Neural cell (in vitro differentiated cells): ENCODE results near the gene TAB2. TPM values are rescaled to one million over a fixed set of nuclear protein-coding genes. Genes with fewer than 3 reads are reported as not detected.

Experiments used
- H2AFZ ChIP-seq: fragments of 200-600, 300-800 bp; sonication (generic), shearing (Covaris generic); 2 replicates; pipeline ENCODE4 v1.6.0; 2014; ENCODE audit warnings: low read depth, mild to moderate bottlenecking, antibody characterized with exemption, low read length, moderate library complexity
- H3F3A ChIP-seq: fragments of 200-600 bp; shearing (Covaris generic); 2 replicates; pipeline ENCODE4 v1.6.1; 2016; ENCODE audit warnings: mild to moderate bottlenecking, moderate library complexity, mixed read lengths, antibody characterized with exemption, low read length; ENCODE audit not compliant: insufficient read depth, poor library complexity, severe bottlenecking
- H3K27ac ChIP-seq: fragments of 200-600, 300-800 bp; sonication (generic), shearing (Covaris generic); 2 replicates; pipeline ENCODE4 v1.5.1; 2014; ENCODE audit warnings: mild to moderate bottlenecking, low read length, moderate library complexity
- H3K27me3 ChIP-seq: fragments of 300-800, 200-600 bp; sonication (generic), shearing (Covaris generic); 2 replicates; pipeline ENCODE4 v1.6.0; 2014; ENCODE audit warnings: mild to moderate bottlenecking, low read depth, low read length, moderate library complexity; ENCODE audit not compliant: insufficient read depth
- H3K36me3 ChIP-seq: fragments of 300-800, 200-600 bp; sonication (generic), shearing (Covaris generic); 2 replicates; pipeline ENCODE4 v1.5.1; 2014; ENCODE audit warnings: mild to moderate bottlenecking, antibody characterized with exemption, low read length, moderate library complexity; ENCODE audit not compliant: insufficient read depth
- H3K4me2 ChIP-seq: fragments of 300-800, 200-600 bp; sonication (generic), shearing (Covaris generic); 2 replicates; pipeline ENCODE4 v1.6.0; 2014; ENCODE audit warnings: mild to moderate bottlenecking, low read length
- H3K4me3 ChIP-seq: fragments of 300-800, 200-600 bp; sonication (generic), shearing (Covaris generic); 2 replicates; pipeline ENCODE4 v1.5.1; 2014; ENCODE audit warnings: mild to moderate bottlenecking, low read length, moderate library complexity
- H3K79me2 ChIP-seq: fragments of 200-600 bp; shearing (Covaris generic); replicated peaks from 2 replicates; pipeline ENCODE4 v1.6.0; 2014; ENCODE audit warnings: mild to moderate bottlenecking, low read length, moderate library complexity; ENCODE audit not compliant: insufficient read depth
- H3K9ac ChIP-seq: fragments of 300-800, 200-600 bp; sonication (generic), shearing (Covaris generic); 2 replicates; pipeline ENCODE4 v1.6.1; 2016; ENCODE audit warnings: mild to moderate bottlenecking, low read length, mixed read lengths
- H3K9me2 ChIP-seq: fragments of 200-600 bp; shearing (Covaris generic); 2 replicates; pipeline ENCODE4 v1.6.1; 2016; ENCODE audit warnings: mild to moderate bottlenecking, low read length, mixed read lengths; ENCODE audit not compliant: insufficient read depth
- H3K9me3 ChIP-seq: fragments of 200-600, 300-800 bp; sonication (generic), shearing (Covaris generic); 2 replicates; pipeline ENCODE4 v1.6.1; 2016; ENCODE audit warnings: mild to moderate bottlenecking, mixed run types, low read length, moderate library complexity, mixed read lengths
- H4K20me1 ChIP-seq: fragments of 200-600 bp; shearing (Covaris generic); 2 replicates; pipeline ENCODE4 v1.6.1; 2016; ENCODE audit warnings: mild to moderate bottlenecking, mixed run types; ENCODE audit not compliant: insufficient read depth
- EP300 ChIP-seq: fragments of 450-650 bp; conservative IDR thresholded peaks from 2 replicates; pipeline ENCODE4 v1.6.1; 2014; ENCODE audit warnings: antibody characterized with exemption, mild to moderate bottlenecking, moderate library complexity; ENCODE audit not compliant: poor library complexity, severe bottlenecking
- EZH2 ChIP-seq: fragments of 200-600, 300-800 bp; shearing (Covaris generic), sonication (generic); IDR thresholded peaks from 2 replicates; pipeline ENCODE4 v1.6.1; 2014; ENCODE audit warnings: antibody characterized with exemption, low read length, borderline replicate concordance, mild to moderate bottlenecking; ENCODE audit not compliant: insufficient read depth, poor library complexity, severe bottlenecking
- MXI1 ChIP-seq: fragments of 450-650 bp; conservative IDR thresholded peaks from 2 replicates; pipeline ENCODE4 v1.6.1; 2014; ENCODE audit warnings: antibody characterized with exemption, mild to moderate bottlenecking; ENCODE audit not compliant: poor library complexity, severe bottlenecking
- POLR2AphosphoS5 ChIP-seq: IDR thresholded peaks from 2 replicates; pipeline ENCODE4 v1.6.1; 2012
- RAD21 ChIP-seq: fragments of 450-650 bp; conservative IDR thresholded peaks from 2 replicates; pipeline ENCODE4 v1.6.1; 2014; ENCODE audit warnings: antibody characterized with exemption, mild to moderate bottlenecking, moderate library complexity
- SMC3 ChIP-seq: fragments of 450-650 bp; conservative IDR thresholded peaks from 2 replicates; pipeline ENCODE4 v1.6.1; 2014; ENCODE audit warnings: antibody characterized with exemption, mild to moderate bottlenecking, moderate library complexity; ENCODE audit not compliant: poor library complexity
- TAF1 ChIP-seq: IDR thresholded peaks from 2 replicates; pipeline ENCODE4 v1.6.1; 2012; ENCODE audit warnings: low read depth
- polyA plus RNA-seq: library from polyadenylated mRNA; depleted of rRNA; stranded (reverse); fragments of >200 nt; gene quantifications from 2 replicates; pipeline ENCODE4 v1.2.3, GENCODE V29; 2014
- TF ChIP-seq, protein P1 (sequence below): IDR thresholded peaks from 2 replicates; pipeline ENCODE4 v1.6.1; 2012; ENCODE audit warnings: borderline replicate concordance
- TF ChIP-seq, protein P2 (sequence below): fragments of 450-650 bp; IDR thresholded peaks from 2 replicates; pipeline ENCODE4 v1.5.1; 2014; ENCODE audit warnings: antibody characterized with exemption, mild to moderate bottlenecking, moderate library complexity; ENCODE audit not compliant: poor library complexity, severe bottlenecking

The TAB2 gene
- polyA plus RNA-seq, 1 donor from 2014 or later, result 27.6 TPM

DNA sequence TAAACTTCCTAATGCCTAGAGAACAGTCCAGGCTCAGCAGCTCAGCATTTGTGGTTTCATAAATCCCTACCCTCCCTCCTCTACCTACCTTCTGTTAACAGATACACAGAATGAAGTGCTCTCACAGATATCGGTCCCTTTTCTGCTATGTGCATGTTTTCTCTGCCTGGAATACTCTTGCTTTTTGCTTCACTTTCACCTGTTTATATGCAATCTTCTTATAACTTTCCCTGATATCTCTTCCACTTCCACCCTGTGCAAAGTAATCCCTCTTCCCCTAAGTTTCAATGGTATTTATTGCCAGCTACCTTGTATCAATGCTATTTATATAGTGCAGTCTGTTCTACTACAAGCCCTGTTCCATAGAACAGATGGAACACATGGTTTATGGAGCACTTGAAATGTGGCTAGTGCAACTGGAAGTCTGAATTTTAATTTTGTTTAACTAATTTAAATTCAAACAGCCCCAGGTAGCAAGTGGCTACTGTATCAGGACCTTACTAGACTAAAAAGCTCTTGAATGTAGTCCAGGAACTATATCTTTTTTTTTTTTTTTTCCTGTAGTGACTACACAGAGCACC is 3.1 kb upstream of the TAB2 start:
- H3K9ac ChIP-seq, result no peak overlapping the region
- H3K79me2 ChIP-seq, result peaks cover 11% of the 10 kb centered on the region
- no peak overlapping the region for H2AFZ ChIP-seq
- peaks cover 5% of the 10 kb centered on the region for H3F3A ChIP-seq
- no peak for TF ChIP-seq EP300
- no peak for TF ChIP-seq RAD21
- TF ChIP-seq TAF1, result no peak
- TF ChIP-seq, protein P1, sequence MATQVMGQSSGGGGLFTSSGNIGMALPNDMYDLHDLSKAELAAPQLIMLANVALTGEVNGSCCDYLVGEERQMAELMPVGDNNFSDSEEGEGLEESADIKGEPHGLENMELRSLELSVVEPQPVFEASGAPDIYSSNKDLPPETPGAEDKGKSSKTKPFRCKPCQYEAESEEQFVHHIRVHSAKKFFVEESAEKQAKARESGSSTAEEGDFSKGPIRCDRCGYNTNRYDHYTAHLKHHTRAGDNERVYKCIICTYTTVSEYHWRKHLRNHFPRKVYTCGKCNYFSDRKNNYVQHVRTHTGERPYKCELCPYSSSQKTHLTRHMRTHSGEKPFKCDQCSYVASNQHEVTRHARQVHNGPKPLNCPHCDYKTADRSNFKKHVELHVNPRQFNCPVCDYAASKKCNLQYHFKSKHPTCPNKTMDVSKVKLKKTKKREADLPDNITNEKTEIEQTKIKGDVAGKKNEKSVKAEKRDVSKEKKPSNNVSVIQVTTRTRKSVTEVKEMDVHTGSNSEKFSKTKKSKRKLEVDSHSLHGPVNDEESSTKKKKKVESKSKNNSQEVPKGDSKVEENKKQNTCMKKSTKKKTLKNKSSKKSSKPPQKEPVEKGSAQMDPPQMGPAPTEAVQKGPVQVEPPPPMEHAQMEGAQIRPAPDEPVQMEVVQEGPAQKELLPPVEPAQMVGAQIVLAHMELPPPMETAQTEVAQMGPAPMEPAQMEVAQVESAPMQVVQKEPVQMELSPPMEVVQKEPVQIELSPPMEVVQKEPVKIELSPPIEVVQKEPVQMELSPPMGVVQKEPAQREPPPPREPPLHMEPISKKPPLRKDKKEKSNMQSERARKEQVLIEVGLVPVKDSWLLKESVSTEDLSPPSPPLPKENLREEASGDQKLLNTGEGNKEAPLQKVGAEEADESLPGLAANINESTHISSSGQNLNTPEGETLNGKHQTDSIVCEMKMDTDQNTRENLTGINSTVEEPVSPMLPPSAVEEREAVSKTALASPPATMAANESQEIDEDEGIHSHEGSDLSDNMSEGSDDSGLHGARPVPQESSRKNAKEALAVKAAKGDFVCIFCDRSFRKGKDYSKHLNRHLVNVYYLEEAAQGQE, result no peak
- no peak overlapping the region for H3K4me2 ChIP-seq
- H3K27me3 ChIP-seq, result no peaks in the 10 kb centered on the region
- no peaks in the 10 kb centered on the region for H3K9me2 ChIP-seq
- no peaks in the 10 kb centered on the region for H3K36me3 ChIP-seq
- peaks cover 2% of the 10 kb centered on the region for H4K20me1 ChIP-seq
- no peak overlapping the region for H3K27ac ChIP-seq
- no peaks in the 10 kb centered on the region for H3K9me3 ChIP-seq
- H3K4me3 ChIP-seq, result no peak overlapping the region

DNA sequence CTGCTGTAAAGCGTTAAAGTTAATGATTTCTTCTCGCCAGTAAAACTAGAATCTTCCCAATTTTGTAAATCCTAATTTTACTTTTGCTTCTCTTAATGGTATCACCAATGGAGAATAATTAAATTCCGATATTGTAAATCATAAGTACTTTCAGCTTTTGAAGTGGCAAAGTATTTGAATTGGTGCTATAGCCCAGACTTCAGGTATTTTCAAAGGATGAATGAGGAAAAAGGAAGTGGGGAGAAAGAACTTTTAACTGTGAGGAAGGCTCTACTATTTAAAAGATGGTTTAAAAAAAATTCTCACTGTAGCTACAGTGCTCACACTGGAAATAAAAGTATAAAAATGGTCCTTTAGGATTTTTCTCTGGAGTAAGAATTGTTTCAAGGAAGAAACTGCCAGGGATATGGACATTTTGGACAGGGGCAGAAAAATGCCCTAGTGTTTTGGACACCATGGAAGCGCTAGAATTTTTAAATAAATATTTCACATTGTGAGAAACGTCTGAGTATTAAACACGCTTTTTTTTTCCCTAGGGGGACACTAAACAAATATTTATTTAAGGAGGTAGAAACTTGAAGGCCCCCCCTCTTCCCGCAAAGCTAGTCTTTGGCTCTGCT is 1.3 kb upstream of the TAB2 start:
- no peaks in the 10 kb centered on the region for H3K9me2 ChIP-seq
- H4K20me1 ChIP-seq, result peaks cover 2% of the 10 kb centered on the region
- peak overlapping the region; percentile 91 for H3K27ac ChIP-seq
- peak overlapping the region; percentile 69 for H3K4me2 ChIP-seq
- H3K9me3 ChIP-seq, result no peaks in the 10 kb centered on the region
- TF ChIP-seq, protein P1, result no peak
- TF ChIP-seq TAF1, result no peak
- TF ChIP-seq, protein P2, sequence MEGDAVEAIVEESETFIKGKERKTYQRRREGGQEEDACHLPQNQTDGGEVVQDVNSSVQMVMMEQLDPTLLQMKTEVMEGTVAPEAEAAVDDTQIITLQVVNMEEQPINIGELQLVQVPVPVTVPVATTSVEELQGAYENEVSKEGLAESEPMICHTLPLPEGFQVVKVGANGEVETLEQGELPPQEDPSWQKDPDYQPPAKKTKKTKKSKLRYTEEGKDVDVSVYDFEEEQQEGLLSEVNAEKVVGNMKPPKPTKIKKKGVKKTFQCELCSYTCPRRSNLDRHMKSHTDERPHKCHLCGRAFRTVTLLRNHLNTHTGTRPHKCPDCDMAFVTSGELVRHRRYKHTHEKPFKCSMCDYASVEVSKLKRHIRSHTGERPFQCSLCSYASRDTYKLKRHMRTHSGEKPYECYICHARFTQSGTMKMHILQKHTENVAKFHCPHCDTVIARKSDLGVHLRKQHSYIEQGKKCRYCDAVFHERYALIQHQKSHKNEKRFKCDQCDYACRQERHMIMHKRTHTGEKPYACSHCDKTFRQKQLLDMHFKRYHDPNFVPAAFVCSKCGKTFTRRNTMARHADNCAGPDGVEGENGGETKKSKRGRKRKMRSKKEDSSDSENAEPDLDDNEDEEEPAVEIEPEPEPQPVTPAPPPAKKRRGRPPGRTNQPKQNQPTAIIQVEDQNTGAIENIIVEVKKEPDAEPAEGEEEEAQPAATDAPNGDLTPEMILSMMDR, result no peak
- no peak for TF ChIP-seq RAD21
- no peak for TF ChIP-seq MXI1
- TF ChIP-seq EZH2, result no peak
- no peak for TF ChIP-seq SMC3
- TF ChIP-seq POLR2AphosphoS5, result no peak
- no peak for TF ChIP-seq EP300
- peak overlapping the region; percentile 91 for H3K9ac ChIP-seq
- H3K79me2 ChIP-seq, result peaks cover 29% of the 10 kb centered on the region
- H3K4me3 ChIP-seq, result peak overlapping the region; percentile 83
- H2AFZ ChIP-seq, result no peak overlapping the region
- no peaks in the 10 kb centered on the region for H3K36me3 ChIP-seq
- no peaks in the 10 kb centered on the region for H3K27me3 ChIP-seq
- peaks cover 5% of the 10 kb centered on the region for H3F3A ChIP-seq
